GM20431 (cell line): ENCODE measurements around the gene BABAM1.

Source experiments
- in situ Hi-C: fragments of 300-500 bp; cut with MseI, MboI; formaldehyde crosslinking; loops from one replicate; pipeline ENCODE4 v1.15.0; 2020; ENCODE audit warnings: low sequenced_read_pairs; ENCODE audit not compliant: unreplicated experiment

BABAM1 gene

GRCh38 chr19:17243211-17243829 lies 23.9 kb upstream of the BABAM1 start:
- in situ Hi-C loops, result no loop called here

- in situ Hi-C loops, result no loop called here
Measured at GRCh38 chr19:17243830-17244617, 23.2 kb upstream of the BABAM1 start.

- in situ Hi-C loops, result no loop called here
Measured at GRCh38 chr19:17244618-17245534, 22.4 kb upstream of the BABAM1 start.

- in situ Hi-C loops, result no loop called here
Measured at GRCh38 chr19:17245535-17245984, 21.7 kb upstream of the BABAM1 start, which contains the start of gene NR2F6. Gene NR2F6 (minus strand): TSS chr19:17245919. CDS start chr19:17245220, 699 bp downstream.

GRCh38 chr19:17246681-17247425 lies 20.4 kb upstream of the BABAM1 start:
- in situ Hi-C loops, result no loop called here

GRCh38 chr19:17248011-17248776 lies 19.0 kb upstream of the BABAM1 start:
- in situ Hi-C loops, result no loop called here

- in situ Hi-C loops, result no loop called here
Measured at GRCh38 chr19:17249887-17250548, 17.2 kb upstream of the BABAM1 start.

GRCh38 chr19:17254636-17255035 lies 12.6 kb upstream of the BABAM1 start:
- in situ Hi-C loops, result no loop called here

- in situ Hi-C loops, result no loop called here
Measured at GRCh38 chr19:17255150-17255621, 12.1 kb upstream of the BABAM1 start.

GRCh38 chr19:17256130-17256529 lies 11.1 kb upstream of the BABAM1 start:
- in situ Hi-C loops, result no loop called here

GRCh38 chr19:17259118-17259780 lies 8.0 kb upstream of the BABAM1 start:
- in situ Hi-C loops, result no loop called here

GRCh38 chr19:17259934-17260333 lies 7.3 kb upstream of the BABAM1 start:
- in situ Hi-C loops, result no loop called here

GRCh38 chr19:17260842-17261325 lies 6.4 kb upstream of the BABAM1 start:
- in situ Hi-C loops, result no loop called here

GRCh38 chr19:17262557-17262956 lies 4.7 kb upstream of the BABAM1 start:
- in situ Hi-C loops, result no loop called here

- in situ Hi-C loops, result no loop called here
Measured at GRCh38 chr19:17263712-17264640, 3.3 kb upstream of the BABAM1 start.

- in situ Hi-C loops, result no loop called here
Measured at GRCh38 chr19:17264641-17264979, 2.6 kb upstream of the BABAM1 start, which contains the start of gene USHBP1. Gene USHBP1 (minus strand): TSS chr19:17264745. CDS start chr19:17264299, 446 bp downstream.

GRCh38 chr19:17266026-17266425 lies 1.2 kb upstream of the BABAM1 start:
- in situ Hi-C loops, result no loop called here
